Liver (tissue), 9 donors: ENCODE results near the gene CDC26. TPM values are rescaled to one million over a fixed set of nuclear protein-coding genes. Genes with fewer than 3 reads are reported as not detected.

Experiments
- DNase-seq: peaks from one replicate; pipeline ENCODE4 v3.0.0-alpha.2; 2017; ENCODE audit warnings: low spot score
- H3K27ac ChIP-seq, 2 donors: one replicate each; pipeline ENCODE4 v1.7.0; 2013; ENCODE audit warnings: inconsistent platforms in 2 of 2, low read length in 2 of 2, control low read depth in 1 of 2, low read depth in 1 of 2, mild to moderate bottlenecking in 1 of 2
- H3K27me3 ChIP-seq, 4 donors: one replicate each; pipeline versions ENCODE4 v1.6.1 to v1.7.0; 2013; ENCODE audit warnings: low read length in 3 of 4, inconsistent platforms in 1 of 4, mild to moderate bottlenecking in 1 of 4, moderate library complexity in 1 of 4; ENCODE audit not compliant: control insufficient read depth in 4 of 4, insufficient read depth in 4 of 4
- H3K36me3 ChIP-seq, 4 donors: one replicate each; pipeline versions ENCODE4 v1.6.1 to v1.7.0; 2013; ENCODE audit warnings: low read length in 3 of 4, mild to moderate bottlenecking in 3 of 4, low read depth in 1 of 4, moderate library complexity in 1 of 4; ENCODE audit not compliant: control insufficient read depth in 4 of 4, insufficient read depth in 3 of 4
- H3K4me1 ChIP-seq, 4 donors: one replicate each; pipeline versions ENCODE4 v1.6.1 to v1.7.0; 2013; ENCODE audit warnings: low read length in 3 of 4, mild to moderate bottlenecking in 3 of 4, moderate library complexity in 1 of 4; ENCODE audit not compliant: control insufficient read depth in 4 of 4, insufficient read depth in 4 of 4
- H3K4me3 ChIP-seq, 3 donors: one replicate each; pipeline versions ENCODE4 v1.6.1 to v1.7.0; 2013; ENCODE audit warnings: low read length in 3 of 3, control low read depth in 1 of 3, low read depth in 1 of 3, mild to moderate bottlenecking in 1 of 3
- H3K9ac ChIP-seq, 2 donors: one replicate each; pipeline ENCODE4 v1.7.0; 2013; ENCODE audit warnings: low read length in 2 of 2, mild to moderate bottlenecking in 2 of 2, moderate library complexity in 2 of 2, control low read depth in 1 of 2, low read depth in 1 of 2
- H3K9me3 ChIP-seq, 4 donors: one replicate each; pipeline versions ENCODE4 v1.6.1 to v1.7.0; 2013; ENCODE audit warnings: low read length in 3 of 4; ENCODE audit not compliant: control insufficient read depth in 4 of 4
- EGR1 ChIP-seq, 2 donors: IDR thresholded peaks; 2 replicates each; pipeline ENCODE4 v1.6.1; 2016 to 2018; ENCODE audit warnings: antibody characterized with exemption in 2 of 2, low read depth in 2 of 2
- FOXA1 ChIP-seq: IDR thresholded peaks from 2 replicates; pipeline ENCODE4 v1.6.1; 2016; ENCODE audit warnings: antibody characterized with exemption
- FOXA2 ChIP-seq: IDR thresholded peaks from 2 replicates; pipeline ENCODE4 v1.6.1; 2016; ENCODE audit warnings: antibody characterized with exemption
- GABPA ChIP-seq, 2 donors: IDR thresholded peaks in 1 of 2; conservative IDR thresholded peaks in 1 of 2; 2 replicates each; pipeline ENCODE4 v1.6.1; 2016; ENCODE audit warnings: antibody characterized with exemption in 2 of 2, mild to moderate bottlenecking in 1 of 2, moderate library complexity in 1 of 2
- HNF4A ChIP-seq, 2 donors: conservative IDR thresholded peaks; 2 replicates each; pipeline ENCODE4 v1.6.1; 2016; ENCODE audit warnings: antibody characterized with exemption in 2 of 2, mild to moderate bottlenecking in 2 of 2
- HNF4G ChIP-seq: IDR thresholded peaks from 2 replicates; pipeline ENCODE4 v1.6.1; 2016; ENCODE audit warnings: antibody characterized with exemption
- JUND ChIP-seq, 2 donors: IDR thresholded peaks; 2 replicates each; pipeline ENCODE4 v1.6.1; 2016; ENCODE audit warnings: antibody characterized with exemption in 2 of 2
- NR2F2 ChIP-seq: IDR thresholded peaks from 2 replicates; pipeline ENCODE4 v1.6.1; 2016; ENCODE audit warnings: antibody characterized with exemption
- RAD21 ChIP-seq, 2 donors: IDR thresholded peaks; 2 replicates each; pipeline ENCODE4 v1.6.1; 2016; ENCODE audit warnings: antibody characterized with exemption in 2 of 2, mild to moderate bottlenecking in 2 of 2
- RXRA ChIP-seq, 2 donors: IDR thresholded peaks; 2 replicates each; pipeline ENCODE4 v1.6.1; 2017 to 2018; ENCODE audit warnings: antibody characterized with exemption in 2 of 2, mild to moderate bottlenecking in 1 of 2
- SP1 ChIP-seq: IDR thresholded peaks from 2 replicates; pipeline ENCODE4 v1.6.1; 2018; ENCODE audit warnings: antibody characterized with exemption, mild to moderate bottlenecking
- TAF1 ChIP-seq: conservative IDR thresholded peaks from 2 replicates; pipeline ENCODE4 v1.6.1; 2016; ENCODE audit warnings: antibody characterized with exemption, mild to moderate bottlenecking
- YY1 ChIP-seq: IDR thresholded peaks from 2 replicates; pipeline ENCODE4 v1.6.1; 2016; ENCODE audit warnings: antibody characterized with exemption, mild to moderate bottlenecking
- WGBS: extraction: QIAGEN DNeasy Blood & Tissue Kit; methylation state at CpG from one replicate; pipeline ENCODE4 v1.1.7; 2013; 5-methylcytosine and 5-hydroxymethylcytosine counted together
- polyA plus RNA-seq, 2 donors: library from polyadenylated mRNA; stranded (reverse) in 1 of 2; unstranded in 1 of 2; fragments of 200-250 nt in 1 of 2; fragments of >200 nt in 1 of 2; fragmentation: Nextera tagmentation in 1 of 2; extraction: Ambion mirVana in 1 of 2; gene quantifications; one replicate each; pipeline versions ENCODE4 v1.2.1 to v1.2.3, GENCODE V29; 2013 to 2015
- total RNA-seq, 2 donors: library from RNA; depleted of rRNA; stranded (reverse); fragments of >200 nt; gene quantifications; one replicate each; pipeline ENCODE4 v1.2.3, GENCODE V29; 2014
- TF ChIP-seq, protein P1 (sequence below): IDR thresholded peaks from 2 replicates; pipeline ENCODE4 v1.6.1; 2016; ENCODE audit warnings: antibody characterized with exemption
- TF ChIP-seq, protein P2 (sequence below): IDR thresholded peaks from 2 replicates; pipeline ENCODE4 v1.6.1; 2016; ENCODE audit warnings: antibody characterized with exemption
- TF ChIP-seq, protein P3 (sequence below): fragments of 150-350 bp; IDR thresholded peaks from 2 replicates; pipeline ENCODE4 v1.5.1; 2017; ENCODE audit warnings: improper control_type of control experiment, low read depth, low read length; ENCODE audit not compliant: missing input control
- TF ChIP-seq, protein P4 (sequence below): IDR thresholded peaks from 2 replicates; pipeline ENCODE4 v1.6.1; 2016; ENCODE audit warnings: antibody characterized with exemption, mild to moderate bottlenecking
- TF ChIP-seq, protein P5 (sequence below): IDR thresholded peaks from 2 replicates; pipeline ENCODE4 v1.6.1; 2016; ENCODE audit warnings: antibody characterized with exemption
- donor health status: healthy.
- donor health status: healthy.
- donor health status: healthy.
- donor health status: healthy.
- donor health status: healthy.

The CDC26 gene
- total and polyA plus RNA-seq, 4 donors: 12.5 to 38.9 (median 21.3) TPM

DNA sequence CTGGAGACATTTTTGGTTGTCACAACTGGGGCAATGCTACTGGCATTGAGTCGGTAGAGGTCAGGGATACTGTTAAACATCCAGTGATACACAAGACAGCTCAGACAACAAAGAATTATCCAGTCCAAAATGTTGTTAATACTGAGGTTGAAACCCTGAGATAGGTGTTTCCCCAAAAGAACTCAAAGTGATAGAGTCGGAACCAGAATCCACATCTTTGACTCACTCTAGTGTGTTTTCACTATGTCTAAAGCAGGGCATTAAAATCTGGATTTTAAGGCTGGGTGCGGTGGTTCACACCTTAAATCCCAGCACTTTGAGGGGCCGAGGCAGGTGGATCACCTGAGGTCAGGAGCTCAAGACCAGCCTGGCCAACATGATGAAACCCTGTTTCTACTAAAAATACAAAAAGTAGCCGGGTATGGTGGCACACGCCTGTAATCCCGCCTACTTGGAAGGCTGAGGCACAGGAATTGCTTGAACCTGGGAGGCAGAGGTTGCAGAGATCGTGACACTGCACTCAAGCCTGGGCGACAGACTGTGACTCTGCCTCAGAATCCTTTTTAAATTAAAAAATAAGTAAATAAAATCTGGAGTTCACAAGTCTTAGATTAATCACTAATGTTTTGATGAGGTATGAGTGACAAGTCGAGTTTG lies 37.0 kb downstream of the CDC26 start:
- Histone ChIP-seq H3K4me1 (peaks cover 17 to 60% (median 53%) of the 10 kb centered on the region in 4 donors), H3K4me3 (no peak overlapping the region)
- TF ChIP-seq YY1: no peak
- TF ChIP-seq, protein P1, sequence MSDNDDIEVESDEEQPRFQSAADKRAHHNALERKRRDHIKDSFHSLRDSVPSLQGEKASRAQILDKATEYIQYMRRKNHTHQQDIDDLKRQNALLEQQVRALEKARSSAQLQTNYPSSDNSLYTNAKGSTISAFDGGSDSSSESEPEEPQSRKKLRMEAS: no peak
- TF ChIP-seq EGR1 (IDR thresholded peaks at IDR 0.05; ENCODE audit: low read depth in 2 of 2): no peak
- peak; percentile 2 for TF ChIP-seq NR2F2
- TF ChIP-seq, protein P2, sequence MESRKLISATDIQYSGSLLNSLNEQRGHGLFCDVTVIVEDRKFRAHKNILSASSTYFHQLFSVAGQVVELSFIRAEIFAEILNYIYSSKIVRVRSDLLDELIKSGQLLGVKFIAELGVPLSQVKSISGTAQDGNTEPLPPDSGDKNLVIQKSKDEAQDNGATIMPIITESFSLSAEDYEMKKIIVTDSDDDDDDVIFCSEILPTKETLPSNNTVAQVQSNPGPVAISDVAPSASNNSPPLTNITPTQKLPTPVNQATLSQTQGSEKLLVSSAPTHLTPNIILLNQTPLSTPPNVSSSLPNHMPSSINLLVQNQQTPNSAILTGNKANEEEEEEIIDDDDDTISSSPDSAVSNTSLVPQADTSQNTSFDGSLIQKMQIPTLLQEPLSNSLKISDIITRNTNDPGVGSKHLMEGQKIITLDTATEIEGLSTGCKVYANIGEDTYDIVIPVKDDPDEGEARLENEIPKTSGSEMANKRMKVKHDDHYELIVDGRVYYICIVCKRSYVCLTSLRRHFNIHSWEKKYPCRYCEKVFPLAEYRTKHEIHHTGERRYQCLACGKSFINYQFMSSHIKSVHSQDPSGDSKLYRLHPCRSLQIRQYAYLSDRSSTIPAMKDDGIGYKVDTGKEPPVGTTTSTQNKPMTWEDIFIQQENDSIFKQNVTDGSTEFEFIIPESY: no peak
- no peak for TF ChIP-seq JUND (IDR thresholded peaks at IDR 0.05)
- TF ChIP-seq, protein P3, sequence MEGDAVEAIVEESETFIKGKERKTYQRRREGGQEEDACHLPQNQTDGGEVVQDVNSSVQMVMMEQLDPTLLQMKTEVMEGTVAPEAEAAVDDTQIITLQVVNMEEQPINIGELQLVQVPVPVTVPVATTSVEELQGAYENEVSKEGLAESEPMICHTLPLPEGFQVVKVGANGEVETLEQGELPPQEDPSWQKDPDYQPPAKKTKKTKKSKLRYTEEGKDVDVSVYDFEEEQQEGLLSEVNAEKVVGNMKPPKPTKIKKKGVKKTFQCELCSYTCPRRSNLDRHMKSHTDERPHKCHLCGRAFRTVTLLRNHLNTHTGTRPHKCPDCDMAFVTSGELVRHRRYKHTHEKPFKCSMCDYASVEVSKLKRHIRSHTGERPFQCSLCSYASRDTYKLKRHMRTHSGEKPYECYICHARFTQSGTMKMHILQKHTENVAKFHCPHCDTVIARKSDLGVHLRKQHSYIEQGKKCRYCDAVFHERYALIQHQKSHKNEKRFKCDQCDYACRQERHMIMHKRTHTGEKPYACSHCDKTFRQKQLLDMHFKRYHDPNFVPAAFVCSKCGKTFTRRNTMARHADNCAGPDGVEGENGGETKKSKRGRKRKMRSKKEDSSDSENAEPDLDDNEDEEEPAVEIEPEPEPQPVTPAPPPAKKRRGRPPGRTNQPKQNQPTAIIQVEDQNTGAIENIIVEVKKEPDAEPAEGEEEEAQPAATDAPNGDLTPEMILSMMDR: no peak
- no peak for TF ChIP-seq FOXA2
- peak in 1 of 2 donors; percentile 27 for TF ChIP-seq RXRA (IDR thresholded peaks at IDR 0.05)
- no peak for TF ChIP-seq FOXA1

DNA sequence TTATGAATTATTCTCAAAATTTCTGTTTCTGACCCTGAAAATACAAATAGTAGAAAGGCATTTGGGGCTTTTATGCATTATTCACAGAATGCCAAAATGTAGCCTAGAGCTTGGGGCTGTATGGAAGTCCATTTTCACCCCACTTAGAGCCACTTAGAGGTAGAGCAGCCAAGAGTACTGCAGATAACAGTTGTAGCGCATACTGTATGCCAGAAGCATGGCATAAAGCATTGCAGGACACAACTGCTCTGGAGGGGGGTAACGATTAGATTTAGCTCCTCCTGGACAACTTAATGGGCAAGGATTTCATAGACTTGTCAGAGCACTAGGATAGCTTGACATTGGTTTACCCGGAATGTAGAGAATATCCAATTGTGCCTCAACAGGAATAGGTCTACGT lies 38.3 kb downstream of the CDC26 start:
- H3K4me1 ChIP-seq: peaks cover 17 to 66% (median 59%) of the 10 kb centered on the region in 4 donors
- WGBS: 91% methylated on average over 4 of the region's 4 CpGs

More for the DNA sequence above, 37.0 kb downstream of the CDC26 start:
- H3K9me3 ChIP-seq: no peaks in the 10 kb centered on the region
- DNase-seq: no peak
- H3K36me3 ChIP-seq: no peaks in the 10 kb centered on the region
- H3K27me3 ChIP-seq: no peaks in the 10 kb centered on the region
- H3K27ac ChIP-seq: peak overlapping the region; percentile 51 to 55
- H3K9ac ChIP-seq: peak overlapping the region; percentile 22 to 25
- WGBS: 46% methylated on average over 10 of the region's 10 CpGs

More for the DNA sequence above, 38.3 kb downstream of the CDC26 start:
- no peaks in the 10 kb centered on the region for H3K27me3 ChIP-seq
- no peaks in the 10 kb centered on the region for H3K9me3 ChIP-seq
- no peaks in the 10 kb centered on the region for H3K36me3 ChIP-seq
- peak overlapping the region; percentile 17 to 55 for H3K27ac ChIP-seq
- no peak for DNase-seq
- no peak overlapping the region for H3K4me3 ChIP-seq
- TF ChIP-seq RAD21 (IDR thresholded peaks at IDR 0.05) (no peak), GABPA (IDR thresholded peaks at IDR 0.05 in 1 of 2, conservative IDR thresholded peaks at IDR 0.05 in 1 of 2) (no peak), RXRA (IDR thresholded peaks at IDR 0.05) (no peak), SP1 (no peak), YY1 (no peak), TAF1 (no peak), HNF4G (no peak), FOXA1 (no peak), HNF4A (conservative IDR thresholded peaks at IDR 0.05) (no peak), FOXA2 (no peak), EGR1 (IDR thresholded peaks at IDR 0.05; ENCODE audit: low read depth in 2 of 2) (no peak), JUND (IDR thresholded peaks at IDR 0.05) (no peak), NR2F2 (no peak)
- TF ChIP-seq, protein P3: no peak
- TF ChIP-seq, protein P2: no peak
- TF ChIP-seq, protein P1: no peak
- TF ChIP-seq, protein P4, sequence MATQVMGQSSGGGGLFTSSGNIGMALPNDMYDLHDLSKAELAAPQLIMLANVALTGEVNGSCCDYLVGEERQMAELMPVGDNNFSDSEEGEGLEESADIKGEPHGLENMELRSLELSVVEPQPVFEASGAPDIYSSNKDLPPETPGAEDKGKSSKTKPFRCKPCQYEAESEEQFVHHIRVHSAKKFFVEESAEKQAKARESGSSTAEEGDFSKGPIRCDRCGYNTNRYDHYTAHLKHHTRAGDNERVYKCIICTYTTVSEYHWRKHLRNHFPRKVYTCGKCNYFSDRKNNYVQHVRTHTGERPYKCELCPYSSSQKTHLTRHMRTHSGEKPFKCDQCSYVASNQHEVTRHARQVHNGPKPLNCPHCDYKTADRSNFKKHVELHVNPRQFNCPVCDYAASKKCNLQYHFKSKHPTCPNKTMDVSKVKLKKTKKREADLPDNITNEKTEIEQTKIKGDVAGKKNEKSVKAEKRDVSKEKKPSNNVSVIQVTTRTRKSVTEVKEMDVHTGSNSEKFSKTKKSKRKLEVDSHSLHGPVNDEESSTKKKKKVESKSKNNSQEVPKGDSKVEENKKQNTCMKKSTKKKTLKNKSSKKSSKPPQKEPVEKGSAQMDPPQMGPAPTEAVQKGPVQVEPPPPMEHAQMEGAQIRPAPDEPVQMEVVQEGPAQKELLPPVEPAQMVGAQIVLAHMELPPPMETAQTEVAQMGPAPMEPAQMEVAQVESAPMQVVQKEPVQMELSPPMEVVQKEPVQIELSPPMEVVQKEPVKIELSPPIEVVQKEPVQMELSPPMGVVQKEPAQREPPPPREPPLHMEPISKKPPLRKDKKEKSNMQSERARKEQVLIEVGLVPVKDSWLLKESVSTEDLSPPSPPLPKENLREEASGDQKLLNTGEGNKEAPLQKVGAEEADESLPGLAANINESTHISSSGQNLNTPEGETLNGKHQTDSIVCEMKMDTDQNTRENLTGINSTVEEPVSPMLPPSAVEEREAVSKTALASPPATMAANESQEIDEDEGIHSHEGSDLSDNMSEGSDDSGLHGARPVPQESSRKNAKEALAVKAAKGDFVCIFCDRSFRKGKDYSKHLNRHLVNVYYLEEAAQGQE: no peak
- TF ChIP-seq, protein P5, sequence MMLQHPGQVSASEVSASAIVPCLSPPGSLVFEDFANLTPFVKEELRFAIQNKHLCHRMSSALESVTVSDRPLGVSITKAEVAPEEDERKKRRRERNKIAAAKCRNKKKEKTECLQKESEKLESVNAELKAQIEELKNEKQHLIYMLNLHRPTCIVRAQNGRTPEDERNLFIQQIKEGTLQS: no peak
- H3K9ac ChIP-seq: no peak overlapping the region
